Loucy (cell line): ENCODE measurements around the gene UTY.

Experiments
- H2AFZ ChIP-seq: fragments of 200-600 bp; sonication (generic); 2 replicates; pipeline ENCODE4 v1.6.0; 2016; ENCODE audit warnings: antibody characterized with exemption, mild to moderate bottlenecking, low read length, moderate library complexity
- H3F3A ChIP-seq: fragments of 200-600 bp; 2 replicates; pipeline ENCODE4 v1.6.0; 2016; ENCODE audit warnings: antibody characterized with exemption, low read depth, mild to moderate bottlenecking
- H3K27me3 ChIP-seq: fragments of 200-600 bp; sonication (generic); 2 replicates; pipeline ENCODE4 v1.6.1; 2014; ENCODE audit warnings: low read length, mild to moderate bottlenecking; ENCODE audit not compliant: insufficient read depth, poor library complexity, severe bottlenecking
- H3K36me3 ChIP-seq: fragments of 200-600 bp; sonication (generic); 2 replicates; pipeline ENCODE4 v1.6.1; 2016; ENCODE audit warnings: low read length; ENCODE audit not compliant: insufficient read depth
- H3K4me1 ChIP-seq: fragments of 200-600 bp; sonication (generic); 2 replicates; pipeline ENCODE4 v1.5.1; 2014; ENCODE audit warnings: low read length, mild to moderate bottlenecking; ENCODE audit not compliant: insufficient read depth, poor library complexity, severe bottlenecking
- H3K4me2 ChIP-seq: fragments of 200-600 bp; sonication (generic); 2 replicates; pipeline ENCODE4 v1.6.0; 2014; ENCODE audit warnings: antibody characterized with exemption, low read length, low read depth, mild to moderate bottlenecking; ENCODE audit not compliant: poor library complexity, severe bottlenecking
- H3K4me3 ChIP-seq: fragments of 200-600 bp; sonication (generic); 2 replicates; pipeline ENCODE4 v1.5.1; 2014; ENCODE audit warnings: low read length, mild to moderate bottlenecking, mixed read lengths; ENCODE audit not compliant: poor library complexity, severe bottlenecking
- H3K79me2 ChIP-seq: fragments of 200-600 bp; sonication (generic); 2 replicates; pipeline ENCODE4 v1.6.1; 2014; ENCODE audit warnings: low read length; ENCODE audit not compliant: insufficient read depth
- H3K9ac ChIP-seq: fragments of 200-600 bp; sonication (generic); 2 replicates; pipeline ENCODE4 v1.6.0; 2014; ENCODE audit warnings: mild to moderate bottlenecking, low read depth, low read length, moderate library complexity; ENCODE audit not compliant: poor library complexity, severe bottlenecking
- H3K9me2 ChIP-seq: fragments of 200-600 bp; sonication (generic); replicated peaks from 2 replicates; pipeline ENCODE4 v1.6.1; 2016; ENCODE audit warnings: low read depth, low read length, mixed read lengths
- H3K9me3 ChIP-seq: fragments of 200-600 bp; sonication (generic); 2 replicates; pipeline ENCODE4 v1.6.1; 2014; ENCODE audit warnings: mild to moderate bottlenecking, antibody characterized with exemption, low read length, low read depth; ENCODE audit not compliant: insufficient read depth
- H4K20me1 ChIP-seq: fragments of 200-600 bp; sonication (generic); 2 replicates; pipeline ENCODE4 v1.6.0; 2014; ENCODE audit warnings: antibody characterized with exemption, low read length, mild to moderate bottlenecking; ENCODE audit not compliant: insufficient read depth, poor library complexity, severe bottlenecking
- EZH2phosphoT487 ChIP-seq: fragments of 200-600 bp; IDR thresholded peaks from 2 replicates; pipeline ENCODE4 v1.6.1; 2018; ENCODE audit warnings: antibody characterized with exemption, mild to moderate bottlenecking, moderate library complexity, borderline replicate concordance
- TF ChIP-seq, protein P1 (sequence below): fragments of 200-600 bp; sonication (generic); conservative IDR thresholded peaks from 2 replicates; pipeline ENCODE4 v1.5.1; 2014; ENCODE audit warnings: mild to moderate bottlenecking, antibody characterized with exemption, low read length

UTY gene

DNA sequence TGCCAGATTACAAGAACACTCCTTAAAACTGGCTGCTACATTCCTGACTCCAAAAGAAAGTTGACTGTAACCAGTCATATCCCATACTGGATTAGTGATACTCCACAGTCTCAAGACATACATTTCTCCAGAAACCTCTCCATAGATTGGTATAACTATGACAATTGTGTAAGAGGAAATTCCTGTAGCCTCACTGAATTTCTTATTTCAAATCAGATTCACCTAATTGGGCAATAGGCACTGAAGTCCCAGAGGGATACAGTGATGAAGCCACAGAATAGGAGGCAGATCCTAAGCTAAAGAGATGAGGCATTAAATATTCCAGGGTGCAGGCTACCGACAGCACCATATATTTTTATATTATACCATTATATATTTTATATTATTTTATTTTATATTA lies 39.0 kb downstream of the UTY start:
- H4K20me1 ChIP-seq = no peaks in the 10 kb centered on the region
- H3K9ac ChIP-seq = no peak overlapping the region
- no peaks in the 10 kb centered on the region for H3K27me3 ChIP-seq
- no peaks in the 10 kb centered on the region for H3K9me3 ChIP-seq
- H3K4me1 ChIP-seq = no peaks in the 10 kb centered on the region
- H3F3A ChIP-seq = no peaks in the 10 kb centered on the region
- H3K9me2 ChIP-seq = no peaks in the 10 kb centered on the region
- no peaks in the 10 kb centered on the region for H3K36me3 ChIP-seq
- H3K4me2 ChIP-seq = no peak overlapping the region
- H3K79me2 ChIP-seq = no peaks in the 10 kb centered on the region
- no peak overlapping the region for H3K4me3 ChIP-seq
- no peak for TF ChIP-seq EZH2phosphoT487
- TF ChIP-seq, protein P1, sequence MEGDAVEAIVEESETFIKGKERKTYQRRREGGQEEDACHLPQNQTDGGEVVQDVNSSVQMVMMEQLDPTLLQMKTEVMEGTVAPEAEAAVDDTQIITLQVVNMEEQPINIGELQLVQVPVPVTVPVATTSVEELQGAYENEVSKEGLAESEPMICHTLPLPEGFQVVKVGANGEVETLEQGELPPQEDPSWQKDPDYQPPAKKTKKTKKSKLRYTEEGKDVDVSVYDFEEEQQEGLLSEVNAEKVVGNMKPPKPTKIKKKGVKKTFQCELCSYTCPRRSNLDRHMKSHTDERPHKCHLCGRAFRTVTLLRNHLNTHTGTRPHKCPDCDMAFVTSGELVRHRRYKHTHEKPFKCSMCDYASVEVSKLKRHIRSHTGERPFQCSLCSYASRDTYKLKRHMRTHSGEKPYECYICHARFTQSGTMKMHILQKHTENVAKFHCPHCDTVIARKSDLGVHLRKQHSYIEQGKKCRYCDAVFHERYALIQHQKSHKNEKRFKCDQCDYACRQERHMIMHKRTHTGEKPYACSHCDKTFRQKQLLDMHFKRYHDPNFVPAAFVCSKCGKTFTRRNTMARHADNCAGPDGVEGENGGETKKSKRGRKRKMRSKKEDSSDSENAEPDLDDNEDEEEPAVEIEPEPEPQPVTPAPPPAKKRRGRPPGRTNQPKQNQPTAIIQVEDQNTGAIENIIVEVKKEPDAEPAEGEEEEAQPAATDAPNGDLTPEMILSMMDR = no peak
- H2AFZ ChIP-seq = no peak overlapping the region

DNA sequence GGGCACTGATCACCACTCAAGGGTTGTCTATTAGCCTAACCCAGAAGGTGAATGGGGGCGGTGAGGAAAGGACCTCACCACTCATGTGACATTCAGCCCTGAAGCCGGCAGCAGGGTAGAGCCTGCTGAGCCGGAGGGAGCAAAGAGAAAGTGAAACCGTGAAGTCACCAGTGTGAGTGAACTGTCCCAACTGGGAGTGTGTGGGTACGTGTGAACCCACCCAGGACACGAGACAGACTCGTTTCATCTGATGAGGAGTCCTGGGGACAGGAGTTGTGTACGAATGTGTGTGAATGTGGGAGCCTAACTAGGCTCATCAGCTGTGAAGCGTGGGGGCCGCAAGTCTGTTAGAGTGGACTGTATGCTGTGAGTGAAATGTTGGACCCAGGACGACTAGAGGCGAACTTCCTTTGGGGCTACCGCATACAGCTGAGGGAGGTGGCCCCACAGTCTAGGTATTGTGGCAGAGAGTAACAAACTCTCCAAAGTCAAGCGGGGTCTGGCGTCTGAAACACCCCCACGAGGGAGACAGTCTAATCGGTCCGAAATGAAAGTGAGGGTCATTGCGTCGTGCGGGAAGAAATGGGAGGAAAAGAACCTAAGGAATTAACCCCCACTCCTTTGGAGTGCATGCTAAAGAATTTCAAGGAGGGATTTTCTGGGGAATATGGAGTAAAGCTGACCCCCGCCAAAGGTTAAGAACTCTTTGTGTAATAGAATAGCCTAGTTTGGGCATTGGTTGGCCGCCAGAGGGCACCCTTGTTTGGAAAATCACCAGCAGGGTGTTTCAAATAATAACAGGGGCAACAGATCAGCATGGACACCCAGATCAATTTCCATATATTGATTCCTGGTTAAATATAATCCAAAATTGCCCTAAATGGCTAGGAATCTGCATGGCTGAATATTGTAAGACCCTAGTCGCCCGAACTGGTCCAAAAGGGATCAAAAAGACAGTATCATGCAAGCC lies 43.6 kb downstream of the UTY start:
- H3K9me3 ChIP-seq = no peaks in the 10 kb centered on the region
- H3K79me2 ChIP-seq = no peaks in the 10 kb centered on the region
- no peaks in the 10 kb centered on the region for H4K20me1 ChIP-seq
- H2AFZ ChIP-seq = no peak overlapping the region
- no peaks in the 10 kb centered on the region for H3K27me3 ChIP-seq
- no peak overlapping the region for H3K4me2 ChIP-seq
- TF ChIP-seq, protein P1 = no peak
- TF ChIP-seq EZH2phosphoT487 = no peak
- H3K4me1 ChIP-seq = no peaks in the 10 kb centered on the region
- no peak overlapping the region for H3K9ac ChIP-seq
- no peaks in the 10 kb centered on the region for H3K36me3 ChIP-seq
- no peak overlapping the region for H3K4me3 ChIP-seq
- no peaks in the 10 kb centered on the region for H3K9me2 ChIP-seq
- no peaks in the 10 kb centered on the region for H3F3A ChIP-seq

DNA sequence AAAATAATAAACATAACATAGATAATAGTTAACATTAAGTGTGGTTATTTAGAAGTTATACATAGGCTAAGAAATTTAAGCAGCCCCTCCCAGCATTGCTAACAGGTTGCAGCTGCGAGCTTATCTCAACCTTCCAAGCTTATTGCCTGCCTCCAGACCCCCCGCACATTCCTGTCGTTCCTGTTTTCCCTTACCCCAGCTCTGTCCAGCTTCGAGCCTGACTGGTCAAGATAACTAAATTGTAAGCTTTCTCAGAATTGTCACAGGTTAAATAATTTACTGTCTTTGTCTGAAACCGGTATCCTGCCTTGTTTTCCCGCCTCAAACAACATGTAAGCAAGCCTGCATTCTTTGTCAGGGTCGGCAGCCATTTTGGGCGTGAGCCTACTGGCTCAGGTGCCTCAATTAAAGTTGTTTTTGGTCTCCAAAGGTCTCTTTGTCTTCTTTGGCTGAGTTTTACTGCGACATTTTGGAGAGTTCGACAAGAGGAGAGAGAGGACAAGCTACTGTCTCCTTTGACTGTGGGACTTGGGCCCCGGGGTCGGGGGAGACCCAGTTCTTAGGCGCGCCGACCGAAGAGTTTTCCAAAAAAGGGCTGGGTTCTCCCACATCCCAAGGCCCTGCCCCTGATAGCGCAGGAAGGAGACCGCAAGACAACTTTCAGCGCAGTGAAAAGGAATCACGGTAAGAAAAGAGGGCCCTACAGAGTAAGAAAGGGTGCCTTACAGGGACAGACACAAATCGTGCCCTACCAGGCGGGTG lies 44.4 kb downstream of the UTY start:
- H3K4me3 ChIP-seq = no peak overlapping the region
- no peaks in the 10 kb centered on the region for H3K4me1 ChIP-seq
- no peaks in the 10 kb centered on the region for H3K79me2 ChIP-seq
- TF ChIP-seq, protein P1 = no peak
- no peak for TF ChIP-seq EZH2phosphoT487
- H3K36me3 ChIP-seq = no peaks in the 10 kb centered on the region
- H3K9me2 ChIP-seq = no peaks in the 10 kb centered on the region
- H3F3A ChIP-seq = no peaks in the 10 kb centered on the region
- no peak overlapping the region for H3K9ac ChIP-seq
- H3K9me3 ChIP-seq = no peaks in the 10 kb centered on the region
- no peaks in the 10 kb centered on the region for H4K20me1 ChIP-seq
- no peak overlapping the region for H3K4me2 ChIP-seq
- no peaks in the 10 kb centered on the region for H3K27me3 ChIP-seq
- no peak overlapping the region for H2AFZ ChIP-seq
